ENCODE data around the gene KIAA0040. TPM values are rescaled to one million over a fixed set of nuclear protein-coding genes. Genes with fewer than 3 reads are reported as not detected.

KIAA0040 gene
- total RNA-seq, 1 donor from 2014 or later = 38.5 TPM

DNA sequence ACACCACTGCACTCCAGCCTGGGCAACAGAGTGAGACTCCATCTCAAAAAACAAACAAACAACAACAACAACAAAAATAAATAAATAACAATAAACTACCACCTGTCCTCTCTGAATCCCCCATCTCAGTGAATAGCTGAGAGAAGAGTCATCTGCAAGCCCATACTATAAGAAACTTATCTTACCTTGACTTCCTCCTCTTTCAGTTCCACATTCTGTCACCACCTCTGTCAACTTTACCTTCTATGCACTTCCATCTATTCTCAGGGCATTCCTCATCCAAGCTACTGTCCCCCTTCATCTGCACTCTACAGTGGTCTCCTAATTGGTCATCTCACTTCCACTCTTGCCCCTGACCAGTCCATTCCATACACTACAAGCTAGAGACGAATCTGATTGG, 58.1 kb downstream of the KIAA0040 start:
- H3K4me3 ChIP-seq = no peak overlapping the region
- DNase-seq (ENCODE audit: extremely low spot score in 2 of 2) = peak in 1 of 2 donors; percentile 18
- no peak overlapping the region for H3K27ac ChIP-seq
- H3K36me3 ChIP-seq = no peaks in the 10 kb centered on the region
- no peaks in the 10 kb centered on the region for H3K9me3 ChIP-seq
- no peak for TF ChIP-seq POLR2AphosphoS5 (IDR thresholded peaks at IDR 0.05; ENCODE audit: insufficient read depth in 1 of 2, low read depth in 1 of 2)
- H3K27me3 ChIP-seq = no peaks in the 10 kb centered on the region
- peaks cover 32% of the 10 kb centered on the region for H3K4me1 ChIP-seq
- intact Hi-C loops (cut with DNase I) = no loop called here

DNA sequence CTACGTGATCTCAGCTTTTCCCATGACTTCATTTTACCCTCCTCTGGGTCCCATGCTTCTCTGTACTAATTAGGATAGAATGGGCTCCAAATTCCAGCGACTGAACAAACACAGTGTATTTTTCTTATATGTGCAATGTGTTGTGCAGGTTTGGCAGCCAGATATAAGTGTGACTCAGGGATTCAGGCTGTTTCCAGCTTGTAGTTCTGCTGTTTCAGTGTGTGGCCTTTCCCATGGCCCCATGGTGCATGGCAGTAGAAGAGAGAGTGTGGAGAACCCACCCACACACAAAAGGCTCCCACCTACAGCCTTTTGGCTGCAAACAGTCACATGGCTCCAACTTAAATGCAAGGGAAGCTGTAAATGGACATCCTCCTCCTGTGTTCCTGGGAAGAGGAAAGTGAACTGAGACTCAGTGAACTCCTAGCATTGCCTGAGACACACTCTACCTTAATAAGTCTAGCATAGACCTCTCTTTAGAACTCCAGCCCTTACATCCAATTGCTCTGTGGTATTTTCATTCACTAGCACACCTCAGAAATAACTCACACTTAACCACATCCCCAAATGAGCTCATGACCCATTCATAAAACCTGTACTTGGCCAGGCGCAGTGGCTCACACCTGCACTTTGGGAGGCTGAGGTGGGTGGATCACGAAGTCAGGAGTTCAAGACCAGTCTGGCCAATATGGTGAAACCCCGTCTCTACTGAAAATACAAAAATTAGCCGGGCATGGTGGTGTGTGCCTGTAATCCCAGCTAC, 58.7 kb downstream of the KIAA0040 start:
- Histone ChIP-seq H3K36me3 (no peaks in the 10 kb centered on the region), H3K4me3 (no peak overlapping the region), H3K27me3 (no peaks in the 10 kb centered on the region), H3K27ac (no peak overlapping the region), H3K4me1 (peaks cover 39% of the 10 kb centered on the region), H3K9me3 (no peaks in the 10 kb centered on the region)
- intact Hi-C loops (cut with DNase I) = no loop called here
- peak in 1 of 2 donors; percentile 32 for DNase-seq (ENCODE audit: extremely low spot score in 2 of 2)
- no peak for TF ChIP-seq POLR2A (IDR thresholded peaks at IDR 0.05)
- TF ChIP-seq, protein P1, sequence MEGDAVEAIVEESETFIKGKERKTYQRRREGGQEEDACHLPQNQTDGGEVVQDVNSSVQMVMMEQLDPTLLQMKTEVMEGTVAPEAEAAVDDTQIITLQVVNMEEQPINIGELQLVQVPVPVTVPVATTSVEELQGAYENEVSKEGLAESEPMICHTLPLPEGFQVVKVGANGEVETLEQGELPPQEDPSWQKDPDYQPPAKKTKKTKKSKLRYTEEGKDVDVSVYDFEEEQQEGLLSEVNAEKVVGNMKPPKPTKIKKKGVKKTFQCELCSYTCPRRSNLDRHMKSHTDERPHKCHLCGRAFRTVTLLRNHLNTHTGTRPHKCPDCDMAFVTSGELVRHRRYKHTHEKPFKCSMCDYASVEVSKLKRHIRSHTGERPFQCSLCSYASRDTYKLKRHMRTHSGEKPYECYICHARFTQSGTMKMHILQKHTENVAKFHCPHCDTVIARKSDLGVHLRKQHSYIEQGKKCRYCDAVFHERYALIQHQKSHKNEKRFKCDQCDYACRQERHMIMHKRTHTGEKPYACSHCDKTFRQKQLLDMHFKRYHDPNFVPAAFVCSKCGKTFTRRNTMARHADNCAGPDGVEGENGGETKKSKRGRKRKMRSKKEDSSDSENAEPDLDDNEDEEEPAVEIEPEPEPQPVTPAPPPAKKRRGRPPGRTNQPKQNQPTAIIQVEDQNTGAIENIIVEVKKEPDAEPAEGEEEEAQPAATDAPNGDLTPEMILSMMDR (IDR thresholded peaks at IDR 0.05) = no peak
- no peak for TF ChIP-seq POLR2AphosphoS5 (IDR thresholded peaks at IDR 0.05; ENCODE audit: insufficient read depth in 1 of 2, low read depth in 1 of 2)

DNA sequence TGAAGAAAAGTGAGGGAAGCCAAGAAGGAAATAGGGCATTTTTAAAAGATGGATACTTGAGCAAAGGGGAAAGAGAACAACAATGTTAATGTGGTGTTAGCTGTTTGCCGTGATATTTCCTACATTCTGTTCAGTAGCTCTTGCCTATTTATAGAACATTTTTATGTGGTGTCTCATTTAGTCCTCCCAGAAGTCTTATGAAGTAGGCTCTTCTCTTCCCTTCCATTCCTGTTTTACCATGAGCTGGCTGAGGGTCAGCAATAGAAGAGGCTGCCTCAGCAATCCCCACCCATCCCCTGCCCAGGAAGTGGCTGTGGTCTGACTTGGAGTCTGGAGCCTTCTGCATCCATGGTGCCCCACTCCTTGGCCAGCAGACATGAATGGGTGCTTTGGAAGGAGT, 60.1 kb downstream of the KIAA0040 start:
- H3K4me3 ChIP-seq = no peak overlapping the region
- H3K4me1 ChIP-seq = peaks cover 44% of the 10 kb centered on the region
- H3K36me3 ChIP-seq = no peaks in the 10 kb centered on the region
- DNase-seq (ENCODE audit: extremely low spot score in 2 of 2) = peak in 1 of 2 donors; percentile 77
- no peaks in the 10 kb centered on the region for H3K27me3 ChIP-seq
- H3K9me3 ChIP-seq = no peaks in the 10 kb centered on the region
- H3K27ac ChIP-seq = peak overlapping the region; percentile 63
- TF ChIP-seq POLR2AphosphoS5 (IDR thresholded peaks at IDR 0.05; ENCODE audit: insufficient read depth in 1 of 2, low read depth in 1 of 2) (no peak), POLR2A (IDR thresholded peaks at IDR 0.05) (no peak)
- TF ChIP-seq, protein P1 (IDR thresholded peaks at IDR 0.05) = no peak
- intact Hi-C loops (cut with DNase I) = no loop called here

DNA sequence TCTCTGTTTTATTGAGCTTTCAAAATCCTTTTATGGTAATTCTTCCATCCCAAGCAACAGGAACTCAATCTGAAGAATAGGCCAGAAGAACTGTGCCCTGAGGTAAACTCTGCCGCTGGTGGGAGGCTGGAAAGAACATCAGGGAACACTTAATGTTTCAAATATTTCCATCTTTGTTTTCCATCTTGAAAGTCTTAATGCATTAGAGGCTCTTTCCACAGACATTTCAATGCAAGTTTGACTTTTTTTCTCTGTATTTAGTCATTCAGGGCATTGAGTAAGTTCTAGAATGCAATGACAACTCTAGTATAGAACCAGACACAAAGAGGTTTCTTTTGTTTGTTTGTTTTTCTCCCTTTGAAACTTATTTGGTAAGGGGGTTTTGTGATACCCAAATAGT, 61.5 kb downstream of the KIAA0040 start:
- TF ChIP-seq, protein P1 (IDR thresholded peaks at IDR 0.05) = no peak
- TF ChIP-seq POLR2A (IDR thresholded peaks at IDR 0.05) (no peak), POLR2AphosphoS5 (IDR thresholded peaks at IDR 0.05; ENCODE audit: insufficient read depth in 1 of 2, low read depth in 1 of 2) (no peak)
- no peaks in the 10 kb centered on the region for H3K36me3 ChIP-seq
- intact Hi-C loops (cut with DNase I) = no loop called here
- no peaks in the 10 kb centered on the region for H3K9me3 ChIP-seq
- H3K27ac ChIP-seq = peak overlapping the region; percentile 63
- no peak for DNase-seq (ENCODE audit: extremely low spot score in 2 of 2)
- peaks cover 44% of the 10 kb centered on the region for H3K4me1 ChIP-seq
- H3K4me3 ChIP-seq = no peak overlapping the region
- H3K27me3 ChIP-seq = no peaks in the 10 kb centered on the region

DNA sequence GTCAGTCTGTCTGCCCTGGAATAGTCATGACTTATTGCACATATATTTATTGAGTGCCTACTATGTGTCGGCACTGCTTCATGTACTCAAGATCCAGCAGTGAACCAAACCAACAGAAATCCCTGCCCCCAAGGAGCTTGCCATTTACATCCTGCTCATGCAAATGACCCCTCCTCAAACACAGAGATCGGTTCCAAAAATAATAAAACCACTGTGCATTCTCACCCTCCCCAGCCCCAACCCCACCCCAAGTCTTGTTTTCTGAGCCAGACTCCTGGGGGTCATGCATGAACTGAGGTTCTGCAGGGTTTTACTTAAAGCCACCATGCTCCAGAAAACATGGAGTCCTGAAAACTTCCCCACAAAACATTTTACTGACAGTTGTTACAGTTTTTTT, 61.9 kb downstream of the KIAA0040 start:
- no peak overlapping the region for H3K27ac ChIP-seq
- no peak for DNase-seq (ENCODE audit: extremely low spot score in 2 of 2)
- no peak overlapping the region for H3K4me3 ChIP-seq
- TF ChIP-seq POLR2A (IDR thresholded peaks at IDR 0.05) (no peak), POLR2AphosphoS5 (IDR thresholded peaks at IDR 0.05; ENCODE audit: insufficient read depth in 1 of 2, low read depth in 1 of 2) (no peak)
- TF ChIP-seq, protein P1 (IDR thresholded peaks at IDR 0.05) = no peak
- peaks cover 44% of the 10 kb centered on the region for H3K4me1 ChIP-seq
- H3K36me3 ChIP-seq = no peaks in the 10 kb centered on the region
- H3K9me3 ChIP-seq = no peaks in the 10 kb centered on the region
- intact Hi-C loops (cut with DNase I) = no loop called here
- no peaks in the 10 kb centered on the region for H3K27me3 ChIP-seq
